A549 (cell line): ENCODE results near the gene TSPEAR. TPM values are rescaled to one million over a fixed set of nuclear protein-coding genes. Genes with fewer than 3 reads are reported as not detected.

Experiments used
- ATAC-seq, 2 experiments: fragments of 200-7000 bp in 1 of 2; fragments of >200 bp in 1 of 2; cut with Nextera tagmentation in 1 of 2; cut with Tn5 transposase in 1 of 2; 3 replicates each; pipeline versions ENCODE4 v1.8.0 to v1.9.1; 2018 to 2020; ENCODE audit warnings: mild to moderate bottlenecking in 1 of 2, moderate library complexity in 1 of 2
- CTCF ChIA-PET: fragments of 300-600 bp; sonication (Branson Sonifier 250); formaldehyde crosslinking; extraction: SDS; loops from one replicate; lab custom pipeline; 2021; ENCODE audit warnings: antibody characterized with exemption, inconsistent platforms; lab: Yijun Ruan, JAX
- POLR2A ChIA-PET: fragments of 350-600 bp; formaldehyde crosslinking; extraction: SDS; loops from one replicate; lab custom pipeline; 2021; ENCODE audit warnings: antibody characterized with exemption, inconsistent platforms; lab: Yijun Ruan, JAX
- DNase-seq, 2 experiments: peaks; one replicate each; pipeline versions ENCODE4 v3.0.0 to v3.0.0-alpha.2; 2011 to 2016; ENCODE audit warnings: low read depth in 1 of 2, low spot score in 1 of 2
- FAIRE-seq: peaks from 2 replicates; lab custom pipeline; 2011; peaks lifted over from hg19 to GRCh38; lab: Jason Lieb, UNC
- H3K27ac ChIP-seq, 2 experiments: fragments of >200 bp; sonication (Bioruptor Twin); formaldehyde crosslinking; 3 replicates each; pipeline ENCODE4 v1.5.1; 2016 to 2017
- H3K4me1 ChIP-seq: fragments of >200 bp; sonication (Bioruptor Twin); formaldehyde crosslinking; 3 replicates; pipeline ENCODE4 v1.6.1; 2016
- H3K4me2 ChIP-seq: fragments of >200 bp; sonication (Bioruptor Twin); formaldehyde crosslinking; 3 replicates; pipeline ENCODE4 v1.6.1; 2016
- H3K4me3 ChIP-seq: fragments of >200 bp; sonication (Bioruptor Twin); formaldehyde crosslinking; 3 replicates; pipeline ENCODE4 v1.5.1; 2016
- H3K9me3 ChIP-seq: fragments of >200 bp; sonication (Bioruptor Twin); formaldehyde crosslinking; 3 replicates; pipeline ENCODE4 v1.6.1; 2016
- BHLHE40 ChIP-seq: IDR thresholded peaks from 2 replicates; pipeline ENCODE4 v1.6.1; 2012; ENCODE audit warnings: low read depth, low read length, inconsistent platforms
- CEBPB ChIP-seq, 2 experiments: fragments of >200 bp in 1 of 2; sonication (Bioruptor Twin) in 1 of 2; formaldehyde crosslinking in 1 of 2; IDR thresholded peaks; 2 replicates each; pipeline ENCODE4 v1.6.1; 2012 to 2016
- CHD2 ChIP-seq: fragments of 150-350 bp; IDR thresholded peaks from 2 replicates; pipeline ENCODE4 v1.6.1; 2014; ENCODE audit warnings: low read length; ENCODE audit not compliant: partially characterized antibody
- CHD4 ChIP-seq: fragments of 200-600 bp; sonication (generic); IDR thresholded peaks from 2 replicates; pipeline ENCODE4 v1.6.1; 2016; ENCODE audit warnings: antibody characterized with exemption, mild to moderate bottlenecking, borderline replicate concordance
- EHF ChIP-seq: fragments of 250-450 bp; sonication (Bioruptor Pico); IDR thresholded peaks from 2 replicates; pipeline ENCODE4 v1.5.0; 2020; ENCODE audit warnings: mild to moderate bottlenecking
- EP300 ChIP-seq, 2 experiments: fragments of >200 bp; sonication (Bioruptor Twin); formaldehyde crosslinking; IDR thresholded peaks; 2 replicates in 1 of 2; 3 replicates in 1 of 2; pipeline ENCODE4 v1.6.1; 2016 to 2017
- FOSB ChIP-seq: fragments of 250-450 bp; sonication (Bioruptor Pico); IDR thresholded peaks from 2 replicates; pipeline ENCODE4 v1.5.0; 2020; ENCODE audit warnings: mild to moderate bottlenecking, moderate library complexity
- FOXS1 ChIP-seq: fragments of 250-450 bp; sonication (Bioruptor Pico); IDR thresholded peaks from 2 replicates; pipeline ENCODE4 v1.5.0; 2020; ENCODE audit warnings: mild to moderate bottlenecking, moderate library complexity
- GATA3 ChIP-seq: IDR thresholded peaks from 2 replicates; pipeline ENCODE4 v1.6.1; 2012; ENCODE audit warnings: borderline replicate concordance
- HDAC2 ChIP-seq: fragments of 200-600 bp; sonication (generic); IDR thresholded peaks from 2 replicates; pipeline ENCODE4 v1.6.1; 2016
- HEYL ChIP-seq: fragments of 250-450 bp; sonication (Bioruptor Pico); IDR thresholded peaks from 2 replicates; pipeline ENCODE4 v1.8.0; 2021; ENCODE audit warnings: mild to moderate bottlenecking, moderate library complexity
- HOXA7 ChIP-seq: fragments of 250-450 bp; sonication (Bioruptor Pico); IDR thresholded peaks from 2 replicates; pipeline ENCODE4 v1.5.0; 2020; ENCODE audit warnings: mild to moderate bottlenecking, moderate library complexity
- HOXB13 ChIP-seq: fragments of 250-450 bp; sonication (Bioruptor Pico); IDR thresholded peaks from 2 replicates; pipeline ENCODE4 v1.5.0; 2020; ENCODE audit warnings: low read depth, mild to moderate bottlenecking, moderate library complexity
- HOXB5 ChIP-seq: fragments of 250-450 bp; sonication (Bioruptor Pico); IDR thresholded peaks from 2 replicates; pipeline ENCODE4 v1.5.0; 2020; ENCODE audit warnings: mild to moderate bottlenecking, moderate library complexity
- JUN ChIP-seq, 2 experiments: fragments of >200 bp; sonication (Bioruptor Twin); formaldehyde crosslinking; IDR thresholded peaks; 2 replicates in 1 of 2; 3 replicates in 1 of 2; pipeline ENCODE4 v1.6.1; 2016 to 2017
- KDM1A ChIP-seq: fragments of 200-600 bp; sonication (generic); IDR thresholded peaks from 2 replicates; pipeline ENCODE4 v1.6.1; 2016; ENCODE audit warnings: low read depth, mild to moderate bottlenecking
- KDM5A ChIP-seq: fragments of 200-600 bp; sonication (generic); IDR thresholded peaks from 2 replicates; pipeline ENCODE4 v1.6.1; 2016; ENCODE audit warnings: antibody characterized with exemption, mild to moderate bottlenecking
- MAZ ChIP-seq: fragments of 150-350 bp; IDR thresholded peaks from 2 replicates; pipeline ENCODE4 v1.6.1; 2014; ENCODE audit warnings: antibody characterized with exemption, low read depth, low read length, borderline replicate concordance
- MYC ChIP-seq: IDR thresholded peaks from 2 replicates; pipeline ENCODE4 v1.6.1; 2012; ENCODE audit warnings: mild to moderate bottlenecking, inconsistent platforms, low read length, improper control_type of control experiment, borderline replicate concordance
- NFE2L2 ChIP-seq: fragments of 150-350 bp; conservative IDR thresholded peaks from 2 replicates; pipeline ENCODE4 v1.6.1; 2014; ENCODE audit warnings: low read length
- NR3C1 ChIP-seq: fragments of >200 bp; sonication (Bioruptor Twin); formaldehyde crosslinking; IDR thresholded peaks from 3 replicates; pipeline ENCODE4 v1.6.1; 2017
- PHF8 ChIP-seq: fragments of 200-600 bp; sonication (generic); IDR thresholded peaks from 2 replicates; pipeline ENCODE4 v1.6.1; 2016; ENCODE audit warnings: low read depth, mild to moderate bottlenecking, antibody characterized with exemption, moderate library complexity, borderline replicate concordance
- POLR2A ChIP-seq: IDR thresholded peaks from 2 replicates; pipeline ENCODE4 v1.6.1; 2012; ENCODE audit warnings: mild to moderate bottlenecking, low read length
- RAD21 ChIP-seq, 2 experiments: fragments of >200 bp in 1 of 2; sonication (Bioruptor Twin) in 1 of 2; formaldehyde crosslinking in 1 of 2; IDR thresholded peaks in 1 of 2; conservative IDR thresholded peaks in 1 of 2; 2 replicates in 1 of 2; 3 replicates in 1 of 2; pipeline ENCODE4 v1.6.1; 2012 to 2018; ENCODE audit warnings: inconsistent platforms in 1 of 2
- RARB ChIP-seq: fragments of 250-450 bp; sonication (Bioruptor Pico); IDR thresholded peaks from 2 replicates; pipeline ENCODE4 v1.8.0; 2021; ENCODE audit warnings: mild to moderate bottlenecking, moderate library complexity
- RCOR1 ChIP-seq: fragments of 150-350 bp; IDR thresholded peaks from 2 replicates; pipeline ENCODE4 v1.6.1; 2014; ENCODE audit warnings: antibody characterized with exemption, low read length, low read depth
- SMC3 ChIP-seq: fragments of >200 bp; sonication (Bioruptor Twin); formaldehyde crosslinking; IDR thresholded peaks from 3 replicates; pipeline ENCODE4 v1.6.1; 2018; ENCODE audit warnings: inconsistent platforms
- SREBF2 ChIP-seq: fragments of 450-650 bp; IDR thresholded peaks from 2 replicates; pipeline ENCODE4 v1.6.1; 2014; ENCODE audit warnings: mild to moderate bottlenecking, moderate library complexity
- TFCP2L1 ChIP-seq: fragments of 250-450 bp; sonication (Bioruptor Pico); IDR thresholded peaks from 2 replicates; pipeline ENCODE4 v1.5.0; 2021; ENCODE audit warnings: mild to moderate bottlenecking
- ZC3H11A ChIP-seq: fragments of 450-650 bp; IDR thresholded peaks from 2 replicates; pipeline ENCODE4 v1.6.1; 2014; ENCODE audit warnings: antibody characterized with exemption, mild to moderate bottlenecking
- ZNF302 ChIP-seq: fragments of 250-450 bp; sonication (Bioruptor Pico); IDR thresholded peaks from 2 replicates; pipeline ENCODE4 v1.9.0; 2021; ENCODE audit warnings: inconsistent platforms, mild to moderate bottlenecking, moderate library complexity
- ZSCAN20 ChIP-seq: fragments of 250-450 bp; sonication (Bioruptor Pico); IDR thresholded peaks from 2 replicates; pipeline ENCODE4 v1.8.0; 2022; ENCODE audit warnings: mild to moderate bottlenecking, moderate library complexity
- WGBS: methylation state at CpG from one replicate; pipeline ENCODE4 v1.1.6; 2017; ENCODE audit errors: missing lambda C conversion rate; 5-methylcytosine and 5-hydroxymethylcytosine counted together
- polyA plus RNA-seq, 4 experiments: library from polyadenylated mRNA; depleted of rRNA in 3 of 4; stranded (reverse); fragments of >200 nt; fragmentation: RNase III in 1 of 4; extraction: RNeasy Plus Mini Kit Qiagen cat#74134 plus additional on column Dnase treatment in 1 of 4; gene quantifications; 2 replicates in 3 of 4; 3 replicates in 1 of 4; pipeline ENCODE4 v1.2.3, GENCODE V29; 2011 to 2017
- TF ChIP-seq, protein P1 (sequence below): IDR thresholded peaks from 2 replicates; pipeline ENCODE4 v1.6.1; 2012
- TF ChIP-seq, protein P2 (sequence below): fragments of >200 bp; sonication (Bioruptor Twin); formaldehyde crosslinking; IDR thresholded peaks from 3 replicates; pipeline ENCODE4 v1.5.1; 2016
- TF ChIP-seq, protein P3 (sequence below): fragments of 250-450 bp; sonication (Bioruptor Pico); IDR thresholded peaks from 2 replicates; pipeline ENCODE4 v1.5.0; 2021; ENCODE audit warnings: mild to moderate bottlenecking, moderate library complexity, borderline replicate concordance

The TSPEAR gene
- polyA plus RNA-seq, 2 of the 4 experiments (the other 2 are of a cell fraction), result not detected

DNA sequence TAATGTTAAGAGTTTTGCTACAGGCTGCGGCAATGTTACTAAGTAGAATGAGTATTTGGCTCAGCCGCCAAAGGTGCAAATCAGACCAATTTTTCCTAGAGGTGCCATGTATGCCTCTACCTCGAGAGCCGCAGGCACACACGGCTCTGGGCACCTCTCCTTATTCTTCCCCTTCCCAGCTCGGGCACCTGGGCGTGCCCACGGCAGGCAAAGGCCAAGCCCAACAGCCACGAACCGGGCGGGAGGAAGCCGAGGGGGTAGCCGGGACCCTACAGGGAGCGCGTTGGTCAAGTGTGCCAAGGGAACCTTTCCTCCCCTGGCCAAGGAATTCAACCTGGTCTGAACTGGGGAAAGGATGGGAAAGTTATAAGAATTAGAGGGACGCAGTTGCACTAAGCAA is 225.1 kb downstream of the TSPEAR start (continued):
- TF ChIP-seq EP300 (IDR thresholded peaks at IDR 0.05), result no peak

DNA sequence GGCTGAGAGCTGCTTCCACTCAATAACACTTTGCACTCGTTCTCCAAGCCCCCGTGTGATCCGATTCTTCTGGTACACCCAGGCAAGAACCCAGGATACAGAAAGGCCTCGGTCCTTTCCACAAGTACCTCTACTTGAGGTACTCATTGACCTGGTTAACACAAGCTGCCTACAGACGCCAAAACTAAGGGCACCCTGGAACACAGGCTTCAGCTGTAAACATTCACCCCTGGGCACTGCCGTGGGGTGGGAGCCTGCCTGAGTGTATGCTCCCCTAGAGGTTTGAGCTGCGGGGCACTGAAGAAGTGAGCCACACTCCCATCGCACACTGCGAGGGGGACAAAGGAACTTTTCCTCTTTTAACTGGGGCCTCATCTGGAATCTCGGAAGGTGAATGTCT is 225.6 kb downstream of the TSPEAR start:
- Histone ChIP-seq H3K4me3 (peak overlapping the region; percentile 64), H3K9me3 (no peaks in the 10 kb centered on the region), H3K4me1 (no peaks in the 10 kb centered on the region), H3K4me2 (peak overlapping the region; percentile 74), H3K27ac (peak overlapping the region; percentile 67 to 84)
- POLR2A ChIA-PET, result no interaction called here
- DNase-seq, result no peak
- ATAC-seq, result peak; percentile 41 to 54; a peak in 4 of 6 replicates
- 36% methylated on average over 9 of the region's 10 CpGs for WGBS
- TF ChIP-seq CHD2 (no peak), HOXB5 (no peak), ZSCAN20 (CRISPR knock-in tag) (no peak), MYC (no peak), ZNF302 (no peak), SMC3 (no peak), HOXA7 (CRISPR knock-in tag) (no peak), TFCP2L1 (no peak), NFE2L2 (no peak), RARB (CRISPR knock-in tag) (no peak), RAD21 (conservative IDR thresholded peaks at IDR 0.05 in 1 of 2, IDR thresholded peaks at IDR 0.05 in 1 of 2) (no peak), GATA3 (no peak), CEBPB (IDR thresholded peaks at IDR 0.05) (no peak), HDAC2 (no peak)
- TF ChIP-seq, protein P1, sequence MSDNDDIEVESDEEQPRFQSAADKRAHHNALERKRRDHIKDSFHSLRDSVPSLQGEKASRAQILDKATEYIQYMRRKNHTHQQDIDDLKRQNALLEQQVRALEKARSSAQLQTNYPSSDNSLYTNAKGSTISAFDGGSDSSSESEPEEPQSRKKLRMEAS, result no peak
- no peak for FAIRE-seq
- CTCF ChIA-PET, result no interaction called here

DNA sequence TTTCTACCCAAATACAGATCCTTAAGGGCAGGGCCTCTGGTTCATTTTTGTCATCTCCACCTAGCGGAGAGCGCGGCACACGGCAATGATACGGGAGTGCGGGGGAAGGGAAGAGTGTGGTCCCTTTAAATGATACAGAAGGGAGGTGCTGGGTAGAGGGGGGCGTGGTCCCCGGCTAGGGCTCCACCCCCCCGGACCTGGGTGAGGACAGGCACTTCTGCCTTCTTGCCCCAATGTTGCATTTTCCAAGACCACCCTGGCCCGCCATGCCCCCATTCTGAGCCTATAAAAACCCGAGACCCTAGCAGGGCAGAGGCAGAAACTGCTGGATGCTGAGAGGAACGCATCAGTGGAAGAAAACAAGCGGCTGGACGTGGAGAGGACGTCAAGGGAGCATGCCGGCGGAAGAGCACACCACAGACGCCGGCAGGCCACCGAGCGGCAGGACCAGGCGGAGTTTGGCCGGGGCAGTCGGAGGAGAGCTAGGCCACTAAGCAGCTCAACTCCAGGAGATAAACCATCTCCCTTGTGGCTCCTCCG is 226.0 kb downstream of the TSPEAR start:
- 3% methylated on average over 24 of the region's 25 CpGs for WGBS
- no peaks in the 10 kb centered on the region for H3K4me1 ChIP-seq
- FAIRE-seq (no peak), DNase-seq (peak; percentile 51 to 83), ATAC-seq (peak; percentile 94 to 96)
- H3K4me3 ChIP-seq, result peak overlapping the region; percentile 64
- ChIA-PET CTCF (no interaction called here), POLR2A (no interaction called here)
- H3K4me2 ChIP-seq, result peak overlapping the region; percentile 74
- H3K9me3 ChIP-seq, result no peaks in the 10 kb centered on the region
- peak overlapping the region; percentile 67 to 84 for H3K27ac ChIP-seq
- TF ChIP-seq FOSB (no peak), FOXS1 (CRISPR knock-in tag) (no peak), HEYL (no peak), HOXB5 (no peak), NR3C1 (no peak), BHLHE40 (no peak), KDM5A (no peak), HOXA7 (CRISPR knock-in tag) (no peak), GATA3 (no peak), KDM1A (no peak), MAZ (no peak), RAD21 (conservative IDR thresholded peaks at IDR 0.05 in 1 of 2, IDR thresholded peaks at IDR 0.05 in 1 of 2) (0 out of 5 replicates have a peak, but pooled peaks of 1 of the 2 experiments have one; percentile 5), POLR2A (peak; percentile 60), EHF (CRISPR knock-in tag) (no peak), RCOR1 (no peak), HOXB13 (CRISPR knock-in tag) (no peak), CHD2 (peak; percentile 18), CHD4 (no peak), PHF8 (peak; percentile 25; the same call in 1 of the 2 replicates), JUN (IDR thresholded peaks at IDR 0.05) (peak in 1 of 2 experiments; percentile 50; a peak in 1 of 5 replicates), SREBF2 (no peak), ZC3H11A (no peak)
- TF ChIP-seq, protein P2, sequence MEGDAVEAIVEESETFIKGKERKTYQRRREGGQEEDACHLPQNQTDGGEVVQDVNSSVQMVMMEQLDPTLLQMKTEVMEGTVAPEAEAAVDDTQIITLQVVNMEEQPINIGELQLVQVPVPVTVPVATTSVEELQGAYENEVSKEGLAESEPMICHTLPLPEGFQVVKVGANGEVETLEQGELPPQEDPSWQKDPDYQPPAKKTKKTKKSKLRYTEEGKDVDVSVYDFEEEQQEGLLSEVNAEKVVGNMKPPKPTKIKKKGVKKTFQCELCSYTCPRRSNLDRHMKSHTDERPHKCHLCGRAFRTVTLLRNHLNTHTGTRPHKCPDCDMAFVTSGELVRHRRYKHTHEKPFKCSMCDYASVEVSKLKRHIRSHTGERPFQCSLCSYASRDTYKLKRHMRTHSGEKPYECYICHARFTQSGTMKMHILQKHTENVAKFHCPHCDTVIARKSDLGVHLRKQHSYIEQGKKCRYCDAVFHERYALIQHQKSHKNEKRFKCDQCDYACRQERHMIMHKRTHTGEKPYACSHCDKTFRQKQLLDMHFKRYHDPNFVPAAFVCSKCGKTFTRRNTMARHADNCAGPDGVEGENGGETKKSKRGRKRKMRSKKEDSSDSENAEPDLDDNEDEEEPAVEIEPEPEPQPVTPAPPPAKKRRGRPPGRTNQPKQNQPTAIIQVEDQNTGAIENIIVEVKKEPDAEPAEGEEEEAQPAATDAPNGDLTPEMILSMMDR, result peak; percentile 35; the same call in 2 of the 3 replicates
- TF ChIP-seq, protein P1, result peak; percentile 38; the same call in 1 of the 2 replicates
- TF ChIP-seq, protein P3, sequence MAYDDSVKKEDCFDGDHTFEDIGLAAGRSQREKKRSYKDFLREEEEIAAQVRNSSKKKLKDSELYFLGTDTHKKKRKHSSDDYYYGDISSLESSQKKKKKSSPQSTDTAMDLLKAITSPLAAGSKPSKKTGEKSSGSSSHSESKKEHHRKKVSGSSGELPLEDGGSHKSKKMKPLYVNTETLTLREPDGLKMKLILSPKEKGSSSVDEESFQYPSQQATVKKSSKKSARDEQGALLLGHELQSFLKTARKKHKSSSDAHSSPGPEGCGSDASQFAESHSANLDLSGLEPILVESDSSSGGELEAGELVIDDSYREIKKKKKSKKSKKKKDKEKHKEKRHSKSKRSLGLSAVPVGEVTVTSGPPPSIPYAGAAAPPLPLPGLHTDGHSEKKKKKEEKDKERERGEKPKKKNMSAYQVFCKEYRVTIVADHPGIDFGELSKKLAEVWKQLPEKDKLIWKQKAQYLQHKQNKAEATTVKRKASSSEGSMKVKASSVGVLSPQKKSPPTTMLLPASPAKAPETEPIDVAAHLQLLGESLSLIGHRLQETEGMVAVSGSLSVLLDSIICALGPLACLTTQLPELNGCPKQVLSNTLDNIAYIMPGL (CRISPR knock-in tag), result no peak
